K562 (cell line): ENCODE data around the gene SLC13A4. TPM values are rescaled to one million over a fixed set of nuclear protein-coding genes. Genes with fewer than 3 reads are reported as not detected.

Experiments
- CBFB ChIP-seq: sonication (generic); formaldehyde crosslinking; IDR thresholded peaks from 2 replicates; pipeline ENCODE4 v1.4.0; 2020; ENCODE audit warnings: mild to moderate bottlenecking, missing genetic modification reagents
- EWSR1 ChIP-seq: fragments of 450-650 bp; IDR thresholded peaks from 2 replicates; pipeline ENCODE4 v1.6.1; 2018; ENCODE audit warnings: borderline replicate concordance, mild to moderate bottlenecking, low read depth, moderate library complexity; ENCODE audit not compliant: partially characterized antibody
- FOXP4 ChIP-seq: sonication (generic); formaldehyde crosslinking; IDR thresholded peaks from 2 replicates; pipeline ENCODE4 v1.8.0; 2022; ENCODE audit warnings: mild to moderate bottlenecking, missing genetic modification reagents, borderline replicate concordance
- GABPB1 ChIP-seq: sonication (generic); formaldehyde crosslinking; IDR thresholded peaks from 2 replicates; pipeline ENCODE4 v1.8.0; 2022; ENCODE audit warnings: mild to moderate bottlenecking, missing genetic modification reagents
- HNRNPLL ChIP-seq: fragments of 200-400 bp; formaldehyde crosslinking; IDR thresholded peaks from 2 replicates; pipeline ENCODE4 v1.6.1; 2017; ENCODE audit warnings: low read length, low read depth, mild to moderate bottlenecking; ENCODE audit not compliant: poor library complexity, severe bottlenecking
- ID3 ChIP-seq, 2 experiments: fragments of 250-450 bp in 1 of 2; fragments of 450-650 bp in 1 of 2; sonication (Bioruptor Pico) in 1 of 2; IDR thresholded peaks; 2 replicates each; pipeline versions ENCODE4 v1.6.1 to v1.8.0; 2016 to 2021; ENCODE audit warnings: mild to moderate bottlenecking in 2 of 2, moderate library complexity in 2 of 2, missing compliant biosample characterization in 1 of 2, missing genetic modification characterization in 1 of 2
- MAFK ChIP-seq: IDR thresholded peaks from 2 replicates; pipeline ENCODE4 v1.6.1; 2011; ENCODE audit warnings: low read length, improper control_type of control experiment
- NR0B1 ChIP-seq: fragments of 450-650 bp; IDR thresholded peaks from one replicate; pipeline ENCODE4 v1.6.1; 2018; ENCODE audit warnings: mild to moderate bottlenecking, moderate library complexity; ENCODE audit not compliant: partially characterized antibody
- POLR2AphosphoS2 ChIP-seq: IDR thresholded peaks from 2 replicates; pipeline ENCODE4 v1.6.1; 2012; ENCODE audit warnings: low read length, improper control_type of control experiment
- RBM25 ChIP-seq: fragments of 200-400 bp; formaldehyde crosslinking; IDR thresholded peaks from 2 replicates; pipeline ENCODE4 v1.6.1; 2018; ENCODE audit warnings: low read length, low read depth, moderate library complexity; ENCODE audit not compliant: severe bottlenecking
- SMARCB1 ChIP-seq: IDR thresholded peaks from 2 replicates; pipeline ENCODE4 v1.6.1; 2011; ENCODE audit warnings: improper control_type of control experiment, low read depth; ENCODE audit not compliant: insufficient read length
- ZNF253 ChIP-seq: fragments of 250-450 bp; sonication (Bioruptor Pico); conservative IDR thresholded peaks from 2 replicates; pipeline ENCODE4 v1.6.1; 2021; ENCODE audit warnings: mild to moderate bottlenecking
- ZNF696 ChIP-seq: fragments of 250-450 bp; sonication (Bioruptor Pico); conservative IDR thresholded peaks from 2 replicates; pipeline ENCODE4 v1.4.0; 2020; ENCODE audit warnings: mild to moderate bottlenecking, moderate library complexity
- polyA plus RNA-seq, 8 experiments: library from polyadenylated mRNA; depleted of rRNA in 4 of 8; stranded (reverse) in 5 of 8; unstranded in 3 of 8; fragments of >200 nt; fragmentation: Nextera tagmentation in 2 of 8; fragmentation: Illumina TruSeq in 1 of 8; extraction: Ambion mirVana in 2 of 8; extraction: Trizol in 1 of 8; gene quantifications; 2 replicates each; pipeline versions ENCODE4 v1.2.1 to v1.2.3, GENCODE V29; 2011 to 2014; ENCODE audit warnings: inconsistent platforms in 1 of 8, missing spikeins in 1 of 8
- total RNA-seq, 7 experiments: library from RNA; depleted of rRNA in 6 of 7; stranded (reverse); fragments of >200 nt in 6 of 7; fragmentation: Illumina TruSeq in 2 of 7; extraction: Trizol in 2 of 7; gene quantifications; 2 replicates each; pipeline versions ENCODE4 v1.2.1 to v1.2.3, GENCODE V29; 2011 to 2021; ENCODE audit warnings: low replicate concordance in 1 of 7
- TF ChIP-seq, protein P1 (sequence below), 2 experiments: fragments of 200-800 bp in 1 of 2; sonication (Bioruptor generic) in 1 of 2; sonication (generic) in 1 of 2; formaldehyde crosslinking in 1 of 2; IDR thresholded peaks in 1 of 2; conservative IDR thresholded peaks in 1 of 2; 2 replicates each; pipeline versions ENCODE4 v1.5.0 to v1.6.1; 2016 to 2020; ENCODE audit warnings: missing compliant biosample characterization in 1 of 2, missing genetic modification characterization in 1 of 2, missing genetic modification reagents in 1 of 2
- TF ChIP-seq, protein P2 (sequence below): fragments of 450-650 bp; IDR thresholded peaks from 2 replicates; pipeline ENCODE4 v1.6.1; 2017; ENCODE audit warnings: antibody characterized with exemption
- TF ChIP-seq, protein P3 (sequence below): IDR thresholded peaks from 2 replicates; pipeline ENCODE4 v1.6.1; 2014; ENCODE audit warnings: antibody characterized with exemption

Gene SLC13A4
- total and polyA plus RNA-seq, 9 of the 15 experiments (the other 6 are each of a cell fraction or from before 2014, with no cell fraction given): 0.11 to 1.0 (median 0.36) TPM

GRCh38 chr7:135661311-135662122 is 66.5 kb downstream of the SLC13A4 start (continued):
- no peak for TF ChIP-seq FOXP4 (CRISPR knock-in tag)
- TF ChIP-seq ZNF253: no peak
- no peak for TF ChIP-seq EWSR1
- no peak for TF ChIP-seq MAFK
- no peak for TF ChIP-seq ID3 (CRISPR knock-in tag; IDR thresholded peaks at IDR 0.05)
- no peak for TF ChIP-seq ID3 (tag; IDR thresholded peaks at IDR 0.05)
- no peak for TF ChIP-seq NR0B1
- no peak for TF ChIP-seq CBFB (CRISPR knock-in tag)
- TF ChIP-seq, protein P1, sequence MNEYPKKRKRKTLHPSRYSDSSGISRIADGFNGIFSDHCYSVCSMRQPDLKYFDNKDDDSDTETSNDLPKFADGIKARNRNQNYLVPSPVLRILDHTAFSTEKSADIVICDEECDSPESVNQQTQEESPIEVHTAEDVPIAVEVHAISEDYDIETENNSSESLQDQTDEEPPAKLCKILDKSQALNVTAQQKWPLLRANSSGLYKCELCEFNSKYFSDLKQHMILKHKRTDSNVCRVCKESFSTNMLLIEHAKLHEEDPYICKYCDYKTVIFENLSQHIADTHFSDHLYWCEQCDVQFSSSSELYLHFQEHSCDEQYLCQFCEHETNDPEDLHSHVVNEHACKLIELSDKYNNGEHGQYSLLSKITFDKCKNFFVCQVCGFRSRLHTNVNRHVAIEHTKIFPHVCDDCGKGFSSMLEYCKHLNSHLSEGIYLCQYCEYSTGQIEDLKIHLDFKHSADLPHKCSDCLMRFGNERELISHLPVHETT (CRISPR knock-in tag; conservative IDR thresholded peaks at IDR 0.05 in 1 of 2, IDR thresholded peaks at IDR 0.05 in 1 of 2): no peak
- no peak for TF ChIP-seq HNRNPLL
- no peak for TF ChIP-seq POLR2AphosphoS2
- no peak for TF ChIP-seq GABPB1 (CRISPR knock-in tag)
- TF ChIP-seq RBM25: no peak
- TF ChIP-seq SMARCB1: no peak
- no peak for TF ChIP-seq ZNF696
- TF ChIP-seq, protein P2, sequence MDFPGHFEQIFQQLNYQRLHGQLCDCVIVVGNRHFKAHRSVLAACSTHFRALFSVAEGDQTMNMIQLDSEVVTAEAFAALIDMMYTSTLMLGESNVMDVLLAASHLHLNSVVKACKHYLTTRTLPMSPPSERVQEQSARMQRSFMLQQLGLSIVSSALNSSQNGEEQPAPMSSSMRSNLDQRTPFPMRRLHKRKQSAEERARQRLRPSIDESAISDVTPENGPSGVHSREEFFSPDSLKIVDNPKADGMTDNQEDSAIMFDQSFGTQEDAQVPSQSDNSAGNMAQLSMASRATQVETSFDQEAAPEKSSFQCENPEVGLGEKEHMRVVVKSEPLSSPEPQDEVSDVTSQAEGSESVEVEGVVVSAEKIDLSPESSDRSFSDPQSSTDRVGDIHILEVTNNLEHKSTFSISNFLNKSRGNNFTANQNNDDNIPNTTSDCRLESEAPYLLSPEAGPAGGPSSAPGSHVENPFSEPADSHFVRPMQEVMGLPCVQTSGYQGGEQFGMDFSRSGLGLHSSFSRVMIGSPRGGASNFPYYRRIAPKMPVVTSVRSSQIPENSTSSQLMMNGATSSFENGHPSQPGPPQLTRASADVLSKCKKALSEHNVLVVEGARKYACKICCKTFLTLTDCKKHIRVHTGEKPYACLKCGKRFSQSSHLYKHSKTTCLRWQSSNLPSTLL: 0 out of 2 replicates have a peak, but pooled peaks have one; percentile 56
- TF ChIP-seq, protein P3, sequence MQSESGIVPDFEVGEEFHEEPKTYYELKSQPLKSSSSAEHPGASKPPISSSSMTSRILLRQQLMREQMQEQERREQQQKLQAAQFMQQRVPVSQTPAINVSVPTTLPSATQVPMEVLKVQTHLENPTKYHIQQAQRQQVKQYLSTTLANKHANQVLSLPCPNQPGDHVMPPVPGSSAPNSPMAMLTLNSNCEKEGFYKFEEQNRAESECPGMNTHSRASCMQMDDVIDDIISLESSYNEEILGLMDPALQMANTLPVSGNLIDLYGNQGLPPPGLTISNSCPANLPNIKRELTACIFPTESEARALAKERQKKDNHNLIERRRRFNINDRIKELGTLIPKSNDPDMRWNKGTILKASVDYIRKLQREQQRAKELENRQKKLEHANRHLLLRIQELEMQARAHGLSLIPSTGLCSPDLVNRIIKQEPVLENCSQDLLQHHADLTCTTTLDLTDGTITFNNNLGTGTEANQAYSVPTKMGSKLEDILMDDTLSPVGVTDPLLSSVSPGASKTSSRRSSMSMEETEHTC: no peak; the same call in 1 of the 2 replicates
